Kidney (tissue), 14 donors: Measurements from ENCODE around the gene SLC25A26. TPM values are rescaled to one million over a fixed set of nuclear protein-coding genes. Genes with fewer than 3 reads are reported as not detected.

Source experiments
- DNase-seq, 5 donors: peaks; one replicate each; pipeline ENCODE4 v3.0.0-alpha.2; 2013 to 2020
- FAIRE-seq: peaks from 2 replicates; lab custom pipeline; 2012; peaks lifted over from hg19 to GRCh38; lab: Jason Lieb, UNC
- H3K27ac ChIP-seq, 2 donors: one replicate each; pipeline ENCODE4 v1.7.0; 2013; ENCODE audit warnings: low read depth in 2 of 2, low read length in 2 of 2, inconsistent platforms in 1 of 2
- H3K27me3 ChIP-seq: one replicate; pipeline ENCODE4 v1.7.1; 2013; ENCODE audit warnings: low read length, inconsistent platforms; ENCODE audit not compliant: control insufficient read depth, insufficient read depth
- H3K36me3 ChIP-seq, 3 donors: one replicate each; pipeline versions ENCODE4 v1.7.0 to v1.7.1; 2013; ENCODE audit warnings: low read length in 3 of 3, control low read depth in 1 of 3, inconsistent platforms in 1 of 3; ENCODE audit not compliant: insufficient read depth in 3 of 3, control insufficient read depth in 2 of 3
- H3K4me1 ChIP-seq, 3 donors: one replicate each; pipeline versions ENCODE4 v1.7.0 to v1.7.1; 2013; ENCODE audit warnings: low read length in 3 of 3, inconsistent platforms in 1 of 3, low read depth in 1 of 3; ENCODE audit not compliant: control insufficient read depth in 2 of 3, insufficient read depth in 2 of 3
- H3K4me3 ChIP-seq, 3 donors: one replicate each; pipeline versions ENCODE4 v1.7.0 to v1.8.1; 2013; ENCODE audit warnings: low read length in 3 of 3, control low read depth in 1 of 3, inconsistent platforms in 1 of 3
- H3K9ac ChIP-seq, 3 donors: one replicate each; pipeline versions ENCODE4 v1.7.0 to v1.7.1; 2013; ENCODE audit warnings: low read length in 3 of 3, control low read depth in 1 of 3, inconsistent platforms in 1 of 3
- H3K9me3 ChIP-seq, 3 donors: one replicate each; pipeline versions ENCODE4 v1.7.0 to v1.7.1; 2013; ENCODE audit warnings: low read length in 3 of 3, control low read depth in 1 of 3, inconsistent platforms in 1 of 3; ENCODE audit not compliant: control insufficient read depth in 2 of 3, insufficient read depth in 1 of 3
- CTCF ChIP-seq: IDR thresholded peaks from 3 replicates; pipeline ENCODE4 v1.5.1; 2012; ENCODE audit warnings: mild to moderate bottlenecking, moderate library complexity, borderline replicate concordance; ENCODE audit not compliant: insufficient read depth; ENCODE audit errors: extremely low read depth
- intact Hi-C: fragments of 100-400 bp; cut with DNase I; formaldehyde crosslinking; loops from one replicate; pipeline ENCODE4 v1.11.1; 2022
- polyA plus RNA-seq: library from polyadenylated mRNA; stranded (reverse); fragments of 350-450 nt; fragmentation: Illumina TruSeq; extraction: RNeasy Lipid Tissue Mini Kit (QIAGEN cat#74804); gene quantifications from one replicate; pipeline ENCODE4 v1.2.3, GENCODE V29; 2014; ENCODE audit warnings: low read depth, low replicate concordance; ENCODE audit not compliant: insufficient read depth
- total RNA-seq: library from RNA; stranded (reverse); fragmentation: NEBNext Ultra II Directional; extraction: Animal tissue kit (Norgen Biotek cat#: 25700); gene quantifications from one replicate; pipeline ENCODE4 v1.2.1, GENCODE V29; 2021
- donor health status: control.
- donor health status: control.
- donor health status: control.
- donor health status: control.
- donor health status: control.
- donor health status: DM: yes; HTN: yes; CAD: no.
- donor health status: Normal renal cell carcinoma (clear cell type).

The SLC25A26 gene
- total and polyA plus RNA-seq, 2 donors from 2014 or later, result 23.9 to 25.4 TPM

GRCh38 chr3:66401157-66401550 is 180.4 kb downstream of the SLC25A26 start:
- intact Hi-C loops, result loop anchor here (10.0 kb wide), 1 partner anchor 414 kb away; no protein-coding TSS in a partner anchor
- FAIRE-seq, result no peak
- H3K4me3 ChIP-seq, result no peak overlapping the region
- no peaks in the 10 kb centered on the region for H3K4me1 ChIP-seq
- DNase-seq, result peak in 1 of 5 donors; percentile 29
- H3K9ac ChIP-seq, result no peak overlapping the region
- H3K9me3 ChIP-seq, result no peaks in the 10 kb centered on the region
- no peak overlapping the region for H3K27ac ChIP-seq
- no peaks in the 10 kb centered on the region for H3K27me3 ChIP-seq
- peaks cover 0 to 21% (median 6%) of the 10 kb centered on the region in 3 donors for H3K36me3 ChIP-seq
- no peak for TF ChIP-seq CTCF

- no peaks in the 10 kb centered on the region for H3K27me3 ChIP-seq
- intact Hi-C loops, result loop anchor here (10.0 kb wide), 1 partner anchor 413 kb away; no protein-coding TSS in a partner anchor
- peaks cover 0 to 19% (median 3%) of the 10 kb centered on the region in 3 donors for H3K36me3 ChIP-seq
- FAIRE-seq (no peak), DNase-seq (peak in 1 of 5 donors; percentile 41)
- no peak overlapping the region for H3K9ac ChIP-seq
- H3K4me1 ChIP-seq, result no peaks in the 10 kb centered on the region
- H3K4me3 ChIP-seq, result no peak overlapping the region
- no peak overlapping the region for H3K27ac ChIP-seq
- TF ChIP-seq CTCF, result no peak
- no peaks in the 10 kb centered on the region for H3K9me3 ChIP-seq
Measured at GRCh38 chr3:66401675-66402491, 181.1 kb downstream of the SLC25A26 start.

GRCh38 chr3:66402596-66403290 is 181.9 kb downstream of the SLC25A26 start:
- Histone ChIP-seq H3K27ac (no peak overlapping the region), H3K4me3 (no peak overlapping the region), H3K27me3 (no peaks in the 10 kb centered on the region), H3K4me1 (no peaks in the 10 kb centered on the region), H3K9me3 (no peaks in the 10 kb centered on the region), H3K9ac (no peak overlapping the region), H3K36me3 (peaks cover 0 to 11% (median 5%) of the 10 kb centered on the region in 3 donors)
- no peak for TF ChIP-seq CTCF
- no peak for DNase-seq
- intact Hi-C loops, result loop anchor here (10.0 kb wide), 1 partner anchor 412 kb away; no protein-coding TSS in a partner anchor
- no peak for FAIRE-seq
